Colon (tissue), 2 donors: ENCODE results near the gene MAPK8.

ENCODE experiments used
- FAIRE-seq: peaks from 2 replicates; lab custom pipeline; 2012; peaks lifted over from hg19 to GRCh38; lab: Jason Lieb, UNC
- donor health status: control.
- donor health status: control.

Gene MAPK8

GRCh38 chr10:48384699-48384982, 78.2 kb downstream of the MAPK8 start:
- no peak for FAIRE-seq

- no peak for FAIRE-seq
Observed at GRCh38 chr10:48389272-48389671, 82.8 kb downstream of the MAPK8 start.

DNA sequence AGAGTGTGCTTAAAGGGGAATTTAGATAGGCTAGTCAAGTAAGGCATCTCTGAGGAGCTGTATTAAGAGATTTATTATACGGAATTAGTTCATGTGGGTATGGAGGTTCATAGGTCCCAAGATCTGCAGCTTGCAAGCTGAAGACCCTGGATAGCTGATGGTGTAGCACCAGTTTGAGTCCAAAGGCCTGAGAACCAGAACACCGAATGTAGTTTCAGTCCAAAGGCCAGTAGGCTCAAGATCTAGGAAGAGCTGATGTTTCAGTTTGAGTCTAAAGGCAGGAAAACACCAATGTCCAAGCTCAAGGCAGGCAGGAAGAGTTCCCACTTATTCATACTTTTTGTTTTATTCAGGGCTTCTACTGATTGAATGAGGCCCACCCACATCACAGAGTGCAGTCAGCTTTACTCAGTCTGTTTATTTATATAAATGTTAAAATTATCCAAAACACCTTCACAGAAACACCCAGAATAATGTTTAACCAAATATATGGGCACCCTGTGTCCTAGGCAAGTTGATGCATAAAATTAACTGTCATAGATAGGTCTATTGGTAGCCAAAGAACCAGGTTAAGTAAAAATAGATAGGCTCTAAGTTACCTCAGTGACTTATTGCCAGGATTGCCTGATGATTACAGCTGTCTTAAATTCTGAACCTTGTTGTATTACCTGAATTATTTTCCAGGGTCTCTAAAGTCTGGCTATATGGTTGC, 83.5 kb downstream of the MAPK8 start:
- no peak for FAIRE-seq

GRCh38 chr10:48390558-48390871, 84.0 kb downstream of the MAPK8 start:
- FAIRE-seq: no peak

DNA sequence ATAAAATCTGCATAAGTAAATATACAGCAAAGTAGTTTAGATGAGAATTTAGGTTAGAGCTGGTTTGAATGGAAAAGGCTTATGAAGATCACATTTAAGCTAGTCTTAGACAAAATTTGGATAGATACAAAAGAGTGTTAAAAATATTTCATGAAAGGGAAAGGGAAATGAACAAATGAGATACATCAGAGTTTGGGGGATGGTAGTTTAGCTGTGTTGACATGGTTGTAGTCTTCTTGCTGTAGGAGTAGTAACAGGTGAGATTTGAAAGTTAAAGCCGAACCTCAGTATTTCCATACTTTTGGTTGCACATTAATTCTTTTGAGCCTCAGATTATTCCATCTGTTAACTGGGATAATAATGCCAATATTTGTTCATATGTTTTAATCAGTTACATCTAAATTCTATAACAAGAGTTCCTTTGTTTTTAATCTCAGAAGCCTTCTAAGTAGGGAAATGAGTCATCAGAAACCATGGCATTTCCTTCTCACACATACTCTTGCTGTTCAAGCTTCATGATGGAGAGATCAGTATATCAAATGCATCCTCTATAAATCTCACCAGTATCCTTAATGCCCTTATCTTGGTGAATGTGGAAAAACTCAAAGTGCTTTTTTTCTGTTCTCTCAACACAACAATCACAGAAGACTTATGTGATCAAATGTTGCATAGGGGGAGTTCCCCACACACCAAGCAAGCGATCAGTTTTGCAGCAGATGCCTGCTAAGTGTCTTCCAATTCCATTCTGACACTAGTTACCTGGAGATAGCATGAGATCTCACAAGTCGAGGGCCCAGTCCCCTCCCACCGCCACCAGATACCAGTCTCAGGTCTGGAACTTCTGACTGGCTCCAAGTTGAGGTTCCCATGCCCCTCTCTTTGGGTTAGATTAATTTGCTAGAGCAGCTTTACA, 84.7 kb downstream of the MAPK8 start:
- no peak for FAIRE-seq

DNA sequence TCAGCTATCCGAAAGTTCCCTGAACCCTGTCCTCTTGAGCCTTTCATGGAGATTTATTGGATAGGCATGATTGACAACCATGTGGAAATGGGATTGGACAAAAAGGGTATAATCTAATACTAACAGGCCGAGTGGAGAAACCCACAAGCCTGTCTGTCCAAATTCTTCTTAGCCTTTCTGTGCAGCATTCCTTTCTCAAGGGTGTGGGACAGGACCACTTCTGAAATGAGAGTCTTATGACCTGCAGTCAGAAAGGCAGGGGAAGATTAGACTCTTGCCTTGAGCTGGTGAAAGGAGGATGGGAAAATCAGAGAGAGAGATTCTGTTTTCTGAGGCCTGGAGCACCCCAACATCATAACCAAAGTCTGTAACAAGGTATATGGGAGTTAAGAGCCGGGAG, 85.5 kb downstream of the MAPK8 start:
- FAIRE-seq: no peak

DNA sequence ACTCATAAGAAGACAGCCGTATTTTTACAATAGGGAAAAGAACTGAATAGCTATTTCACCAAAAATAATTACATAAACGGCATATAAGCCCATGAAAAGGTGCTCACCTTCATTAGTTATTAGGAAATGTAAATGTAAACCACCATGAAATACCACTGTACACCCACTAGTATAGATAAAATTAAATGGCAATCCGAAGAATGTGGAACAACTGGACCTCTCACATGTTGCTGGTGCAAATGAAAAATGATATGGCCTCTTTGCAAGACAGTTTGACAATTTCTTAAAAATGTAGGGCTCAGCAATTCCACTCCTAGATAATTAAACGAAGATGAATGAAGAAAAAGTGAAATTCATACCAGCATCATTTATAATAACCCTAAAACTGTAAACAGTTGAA, 91.8 kb downstream of the MAPK8 start:
- FAIRE-seq: no peak

GRCh38 chr10:48399056-48399541, 92.6 kb downstream of the MAPK8 start:
- FAIRE-seq: no peak

GRCh38 chr10:48399551-48399950, 93.1 kb downstream of the MAPK8 start:
- no peak for FAIRE-seq

DNA sequence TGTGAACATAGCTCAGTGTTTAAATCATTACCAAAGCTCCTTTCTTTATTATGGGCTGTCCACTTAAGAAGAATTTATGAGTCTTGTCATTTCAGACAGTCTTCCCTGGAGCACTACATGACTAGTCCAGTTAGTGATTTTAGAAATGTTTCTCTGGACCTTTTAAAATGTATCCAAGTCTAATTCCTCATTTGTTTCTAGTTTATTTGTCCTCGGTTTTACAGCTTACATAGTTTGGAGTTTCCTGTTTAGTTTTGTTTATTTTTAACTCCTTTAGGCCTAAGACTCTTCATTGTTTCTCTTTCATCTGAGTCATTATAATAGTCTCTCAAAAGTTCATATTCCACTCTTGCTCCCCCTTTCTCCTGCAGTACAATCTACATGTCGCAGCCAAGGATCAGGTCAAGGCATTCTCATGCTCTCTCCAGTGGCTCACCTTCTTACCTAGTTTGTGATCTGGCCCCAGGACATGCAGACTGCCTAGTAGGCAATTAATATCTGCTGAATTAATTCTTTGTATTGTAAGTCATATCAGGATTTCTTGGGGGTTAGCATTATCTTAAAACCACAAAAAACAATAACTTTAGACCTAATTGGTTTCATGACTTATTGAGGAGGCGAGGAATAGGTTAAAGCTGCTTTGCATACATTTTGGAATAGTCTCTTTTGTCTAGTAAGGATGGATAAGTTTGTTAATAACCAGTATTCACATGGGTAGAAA, 93.8 kb downstream of the MAPK8 start:
- no peak for FAIRE-seq

- no peak for FAIRE-seq
Observed at GRCh38 chr10:48400850-48401220, 94.4 kb downstream of the MAPK8 start.

DNA sequence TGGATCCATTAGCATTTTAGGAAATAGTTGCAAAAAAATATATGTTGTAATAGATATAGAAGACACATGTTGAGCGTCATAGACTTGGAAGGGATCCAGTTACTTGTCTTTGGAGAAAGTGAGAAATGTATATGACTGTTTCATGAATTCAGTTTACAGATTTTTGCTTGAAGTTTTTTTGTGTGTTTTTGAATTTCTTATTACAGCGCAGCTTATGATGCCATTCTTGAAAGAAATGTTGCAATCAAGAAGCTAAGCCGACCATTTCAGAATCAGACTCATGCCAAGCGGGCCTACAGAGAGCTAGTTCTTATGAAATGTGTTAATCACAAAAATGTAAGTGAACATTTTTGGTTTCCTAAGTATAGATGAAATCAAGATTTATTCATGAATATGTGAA, 98.2 kb downstream of the MAPK8 start:
- no peak for FAIRE-seq

GRCh38 chr10:48406204-48406603, 99.7 kb downstream of the MAPK8 start:
- no peak for FAIRE-seq

DNA sequence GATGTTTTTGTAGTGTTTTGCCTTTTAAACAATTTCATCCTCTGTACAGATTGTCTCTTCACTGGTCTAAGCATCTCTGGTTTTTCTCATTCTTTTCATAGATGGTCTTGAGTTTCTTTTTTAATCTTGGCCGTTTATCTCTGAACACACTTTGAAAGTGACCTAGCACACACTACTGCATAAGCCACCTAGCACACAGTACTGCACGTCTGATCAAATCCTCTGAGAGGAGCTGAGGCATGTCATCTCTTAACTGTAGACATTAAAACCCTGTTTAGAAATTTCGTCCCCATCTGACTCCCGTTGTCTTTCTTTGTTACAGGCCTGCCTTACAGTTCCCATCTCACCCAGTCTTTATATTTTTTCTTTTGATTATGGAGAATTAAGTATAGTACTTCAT, 100.2 kb downstream of the MAPK8 start:
- FAIRE-seq: no peak

- no peak for FAIRE-seq
Observed at GRCh38 chr10:48410503-48410902, 104.0 kb downstream of the MAPK8 start.

- FAIRE-seq: no peak
Observed at GRCh38 chr10:48411510-48411909, 105.0 kb downstream of the MAPK8 start.

GRCh38 chr10:48412081-48412480, 105.6 kb downstream of the MAPK8 start:
- FAIRE-seq: no peak

GRCh38 chr10:48412933-48413332, 106.5 kb downstream of the MAPK8 start:
- no peak for FAIRE-seq

DNA sequence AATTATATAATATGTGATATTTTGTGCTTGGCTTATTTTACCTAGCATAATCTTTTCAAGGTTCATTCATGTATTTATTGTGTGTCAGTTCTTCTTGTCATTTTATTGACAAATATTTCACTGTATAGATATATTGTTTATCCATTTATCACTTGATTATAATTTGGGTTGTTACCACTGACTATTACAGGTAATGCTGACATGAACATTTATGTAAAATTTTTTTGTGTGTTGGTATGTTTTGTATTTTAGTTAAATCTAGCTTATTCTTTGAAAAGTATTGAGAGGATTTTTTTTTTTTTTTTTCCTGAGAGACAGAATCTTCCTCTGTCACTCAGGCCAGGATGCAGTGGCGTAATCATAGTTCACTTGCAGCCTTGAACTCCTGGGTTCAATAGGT, 107.7 kb downstream of the MAPK8 start:
- FAIRE-seq: no peak

DNA sequence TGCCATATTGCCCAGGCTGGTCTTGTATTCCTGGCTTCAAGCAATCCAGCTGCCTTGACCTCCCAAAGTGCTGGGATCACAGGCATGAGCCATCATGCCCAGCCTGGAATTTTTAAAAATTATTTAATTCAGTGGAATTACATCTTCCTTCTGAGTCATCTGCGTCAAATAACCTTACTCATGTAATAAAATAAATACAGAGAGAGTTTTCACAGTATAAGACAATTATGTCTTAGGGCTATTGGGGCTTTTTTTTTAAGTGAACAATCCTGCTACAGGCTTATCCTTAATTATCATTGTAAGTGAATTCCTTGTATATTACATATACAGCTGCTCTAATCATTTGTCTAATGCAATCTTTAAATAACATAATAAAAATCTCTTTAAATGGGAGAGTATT, 108.3 kb downstream of the MAPK8 start:
- FAIRE-seq: no peak

DNA sequence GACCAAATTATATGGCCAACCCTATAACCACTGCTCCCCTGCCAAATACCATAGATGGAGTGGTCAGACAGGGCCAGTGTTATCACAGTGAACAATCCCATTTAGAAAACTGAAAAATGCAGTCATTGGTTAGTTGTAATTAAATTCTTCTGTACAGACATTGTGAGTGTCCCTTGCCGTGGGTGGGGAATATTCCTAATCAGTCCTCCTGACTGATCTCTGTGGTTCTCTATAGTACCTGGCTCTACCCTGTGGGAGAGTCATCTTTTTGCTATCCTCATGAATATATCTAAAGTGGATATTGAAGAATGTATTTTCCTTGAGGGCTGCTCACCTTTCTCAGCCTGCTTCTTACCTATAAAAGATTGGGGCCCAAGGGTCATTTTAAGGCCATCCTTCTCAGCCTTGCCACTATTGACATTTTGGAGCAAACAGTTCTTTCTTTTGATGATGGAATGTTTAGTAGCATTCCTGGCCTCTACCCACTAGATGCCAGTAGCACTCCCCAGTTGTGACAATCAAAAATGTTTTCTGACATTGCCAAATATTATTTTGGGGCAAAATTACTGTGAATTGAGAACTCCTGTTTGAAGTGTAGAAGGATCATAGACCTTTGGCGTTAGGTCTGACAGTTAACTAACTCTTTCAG, 110.2 kb downstream of the MAPK8 start:
- no peak for FAIRE-seq

DNA sequence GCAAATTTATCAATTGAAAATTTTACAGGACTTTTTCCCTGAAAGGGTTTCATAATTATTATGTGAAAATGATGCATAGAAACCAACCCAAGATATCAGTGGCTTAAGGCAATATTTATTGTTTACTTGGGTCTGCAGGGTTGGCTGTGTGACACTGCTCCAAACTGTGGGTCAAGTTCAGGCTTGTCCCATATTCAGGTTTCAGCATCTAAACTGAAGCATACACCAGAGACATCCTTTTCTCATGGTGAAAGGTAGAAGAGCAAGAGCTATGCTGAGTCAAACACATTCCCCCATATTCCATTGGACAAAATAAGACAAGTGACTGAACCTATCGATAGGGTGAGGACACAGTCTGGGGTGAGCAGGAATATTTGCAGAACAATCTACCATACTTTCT, 110.9 kb downstream of the MAPK8 start:
- FAIRE-seq: no peak
